Activated gamma-delta T cell treated with anti-CD3 and anti-CD28 coated beads, Interleukin-2, amount 50 U/mL, for 16 hours (primary cell): ENCODE data around the gene CHTF18.

Source experiments
- DNase-seq: peaks from one replicate; pipeline ENCODE4 v3.0.0-alpha.2; 2020; ENCODE audit warnings: low read depth

CHTF18 gene

DNA sequence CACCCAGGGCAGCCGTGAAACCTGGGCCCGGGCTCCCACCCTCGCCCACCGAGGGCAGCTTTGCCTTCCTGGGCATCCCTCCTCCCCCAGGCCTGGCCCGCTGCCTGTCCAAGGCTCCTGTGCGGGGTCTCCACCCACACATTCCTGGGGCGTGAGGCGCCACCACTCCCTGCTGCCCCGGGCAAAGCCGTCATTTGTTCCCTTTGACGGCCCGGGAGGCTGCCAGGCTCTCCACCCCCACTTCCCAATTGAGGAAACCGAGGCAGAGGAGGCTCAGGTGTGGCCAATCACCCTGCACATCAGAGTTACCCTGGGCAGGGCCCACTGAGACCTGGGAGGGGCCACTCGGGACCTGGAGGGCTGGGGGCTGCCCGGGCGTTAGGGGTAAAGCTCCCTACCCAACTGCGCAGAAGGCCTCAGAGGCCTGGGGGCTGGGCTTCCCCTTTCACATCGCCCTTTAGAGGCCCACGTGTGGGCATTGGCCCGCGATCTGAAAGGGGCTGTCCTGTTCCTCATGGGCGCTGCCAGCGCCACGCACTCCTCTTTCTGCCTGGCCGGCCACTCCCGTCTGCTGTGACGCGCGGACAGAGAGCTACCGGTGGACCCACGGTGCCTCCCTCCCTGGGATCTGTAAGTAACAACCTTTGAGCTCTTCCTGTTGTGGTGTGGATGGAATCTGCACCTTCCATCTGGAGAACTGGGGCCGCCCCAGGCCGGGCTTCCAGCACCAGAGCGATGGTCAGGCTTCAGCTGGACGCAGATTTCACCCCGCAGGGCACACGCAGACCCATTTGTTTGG lies 27.7 kb upstream of the CHTF18 start, which contains the start of gene MSLN:
MSLN (plus strand) TSS at position 190 of the 799 bp plus-strand sequence. CDS start 1,947 bp downstream, outside the sequence.
- no peak for DNase-seq

DNA sequence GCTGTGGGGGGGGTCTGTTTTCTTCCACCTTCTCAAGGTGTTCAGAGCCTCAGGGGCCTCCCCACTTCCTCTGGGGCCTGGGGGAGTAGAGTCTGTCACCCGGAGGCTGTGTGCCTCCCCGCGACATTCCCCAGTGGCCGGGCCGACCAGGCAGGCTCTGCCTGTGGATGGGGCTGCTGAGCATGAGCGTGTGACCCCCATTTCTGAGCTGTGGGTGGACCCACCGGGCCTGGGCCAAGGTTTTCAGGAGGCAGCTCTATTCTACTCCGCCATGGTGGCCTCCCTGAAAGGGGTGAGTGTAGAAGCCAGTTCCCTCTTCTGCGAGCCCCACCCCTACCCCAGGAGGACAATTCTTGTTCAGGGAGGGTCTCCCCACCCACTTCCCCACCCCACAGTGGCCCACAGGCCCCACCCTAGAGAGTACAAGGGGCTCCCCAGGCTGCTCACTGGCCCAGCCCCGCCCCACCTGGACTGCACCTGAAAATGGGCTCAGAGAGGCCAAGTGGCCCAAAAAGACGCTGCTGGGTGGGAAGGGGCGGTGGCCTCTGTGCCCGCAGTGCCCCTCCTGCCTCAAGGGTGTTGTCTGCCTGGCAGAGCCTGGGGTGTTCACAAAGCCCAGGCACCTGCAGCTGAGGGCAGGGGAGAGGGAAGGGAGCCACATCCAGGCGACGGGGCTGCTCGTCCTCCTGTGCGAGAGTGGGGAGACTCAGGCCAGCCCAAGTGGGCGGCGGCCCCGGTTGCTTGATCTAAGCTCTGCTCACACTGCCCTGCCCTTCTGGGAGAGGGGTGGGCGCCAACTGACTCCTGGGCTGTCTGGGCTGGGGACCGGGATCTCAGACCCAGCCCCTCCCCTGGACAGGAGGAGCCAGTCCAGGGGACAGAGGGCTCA lies 26.6 kb upstream of the CHTF18 start:
- DNase-seq = no peak

DNA sequence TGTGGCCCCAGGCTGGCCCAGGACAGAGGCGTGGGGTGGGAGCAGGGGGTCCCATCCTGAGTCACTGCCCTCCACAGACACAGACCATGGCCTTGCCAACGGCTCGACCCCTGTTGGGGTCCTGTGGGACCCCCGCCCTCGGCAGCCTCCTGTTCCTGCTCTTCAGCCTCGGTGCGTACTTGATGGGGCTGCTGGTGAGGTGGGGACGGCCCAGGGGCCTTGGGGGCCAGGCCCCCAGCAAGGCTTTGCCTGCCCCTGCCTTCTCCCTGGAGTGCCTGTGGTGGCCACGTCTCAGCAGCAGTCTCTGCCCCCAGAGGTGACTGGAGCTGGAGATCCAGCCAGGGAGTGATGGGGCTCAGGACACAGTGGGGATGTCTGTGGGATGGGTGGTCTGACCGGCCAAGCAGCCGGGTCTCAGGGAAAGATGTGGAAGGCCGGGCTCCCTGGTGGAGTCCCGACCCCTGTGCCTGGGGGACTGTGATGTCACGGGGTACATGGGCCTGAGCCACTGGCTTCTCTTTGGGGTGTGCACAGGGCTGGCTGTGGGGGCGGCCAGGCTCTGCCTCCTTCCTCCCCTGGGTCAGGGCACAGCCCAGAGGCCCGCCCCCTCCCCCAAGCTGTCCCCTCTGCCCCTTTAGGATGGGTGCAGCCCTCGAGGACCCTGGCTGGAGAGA lies 25.7 kb upstream of the CHTF18 start:
- DNase-seq = no peak

DNA sequence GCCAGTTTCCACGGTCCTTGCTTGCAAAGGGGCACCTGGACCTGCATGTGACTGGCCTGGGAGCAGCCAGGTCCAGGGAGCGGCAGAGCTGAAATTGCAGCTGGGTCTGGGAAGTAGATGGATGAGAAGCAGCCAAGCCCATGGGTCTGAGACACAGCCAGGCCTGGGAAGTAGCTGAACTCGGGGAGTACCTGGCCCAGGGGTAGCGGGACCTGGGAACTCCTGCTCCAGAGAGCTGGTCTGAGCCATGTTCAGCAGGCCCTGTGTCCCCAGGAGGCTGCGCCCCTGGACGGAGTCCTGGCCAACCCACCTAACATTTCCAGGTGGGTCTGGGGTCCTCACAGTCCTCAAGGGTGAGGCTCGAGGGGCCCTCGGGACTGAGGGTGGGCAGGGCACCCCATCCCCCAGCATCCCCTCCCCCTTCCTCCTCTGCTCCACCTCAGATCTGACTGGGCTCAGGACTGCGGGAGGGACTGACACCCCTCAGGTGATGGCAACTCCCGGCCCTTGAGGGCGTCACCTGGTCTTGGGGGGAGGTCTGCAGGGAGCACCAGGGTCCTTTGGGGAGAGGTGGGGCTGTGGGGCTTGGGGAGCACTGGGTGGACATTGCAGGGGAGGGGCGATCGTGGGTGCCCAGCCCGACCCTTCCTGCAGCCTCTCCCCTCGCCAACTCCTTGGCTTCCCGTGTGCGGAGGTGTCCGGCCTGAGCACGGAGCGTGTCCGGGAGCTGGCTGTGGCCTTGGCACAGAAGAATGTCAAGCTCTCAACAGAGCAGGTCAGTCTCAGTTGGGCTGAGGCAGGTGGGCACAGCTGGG lies 24.8 kb upstream of the CHTF18 start:
- DNase-seq = no peak

DNA sequence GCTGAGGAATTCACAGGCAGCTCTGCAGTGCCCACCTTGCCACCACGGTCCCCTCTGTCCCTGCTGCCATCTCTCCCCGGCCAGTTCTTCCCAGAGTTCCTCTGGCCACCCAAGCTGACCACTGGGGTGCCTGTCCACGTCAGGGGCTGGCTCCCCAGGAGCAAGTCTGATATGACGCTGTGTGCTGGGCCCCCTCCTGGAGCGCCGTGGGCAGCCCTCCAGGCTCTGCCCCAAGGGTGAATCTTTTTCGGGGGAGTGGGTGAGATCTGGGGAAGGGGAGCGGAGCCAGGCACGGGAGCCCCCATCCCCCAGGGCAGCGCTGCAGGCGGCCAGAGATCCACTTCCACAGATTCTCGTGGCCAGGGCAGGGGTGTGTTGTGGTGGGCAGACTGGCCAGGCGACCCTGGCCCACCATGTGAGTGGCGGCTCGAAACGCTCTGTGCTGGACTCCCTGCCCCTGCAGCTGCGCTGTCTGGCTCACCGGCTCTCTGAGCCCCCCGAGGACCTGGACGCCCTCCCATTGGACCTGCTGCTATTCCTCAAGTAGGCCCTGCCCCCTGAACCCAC lies 24.2 kb upstream of the CHTF18 start:
- no peak for DNase-seq

- no peak for DNase-seq
Observed at GRCh38 chr16:764848-765487, 23.5 kb upstream of the CHTF18 start.

DNA sequence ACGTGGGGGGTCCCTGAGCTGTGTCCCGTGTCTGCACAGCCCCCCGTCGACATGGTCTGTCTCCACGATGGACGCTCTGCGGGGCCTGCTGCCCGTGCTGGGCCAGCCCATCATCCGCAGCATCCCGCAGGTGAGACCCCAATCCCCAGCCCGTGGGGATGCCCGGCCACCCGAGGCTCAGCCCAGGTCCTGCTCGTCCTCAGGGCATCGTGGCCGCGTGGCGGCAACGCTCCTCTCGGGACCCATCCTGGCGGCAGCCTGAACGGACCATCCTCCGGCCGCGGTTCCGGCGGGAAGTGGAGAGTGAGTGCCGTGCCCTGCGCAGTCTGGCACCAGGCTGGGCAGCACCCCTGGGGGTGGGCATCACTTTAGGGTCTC lies 22.9 kb upstream of the CHTF18 start:
- no peak for DNase-seq

- DNase-seq = no peak
Observed at GRCh38 chr16:766008-766819, 22.2 kb upstream of the CHTF18 start.

- DNase-seq = no peak
Observed at GRCh38 chr16:766820-767640, 21.4 kb upstream of the CHTF18 start.

DNA sequence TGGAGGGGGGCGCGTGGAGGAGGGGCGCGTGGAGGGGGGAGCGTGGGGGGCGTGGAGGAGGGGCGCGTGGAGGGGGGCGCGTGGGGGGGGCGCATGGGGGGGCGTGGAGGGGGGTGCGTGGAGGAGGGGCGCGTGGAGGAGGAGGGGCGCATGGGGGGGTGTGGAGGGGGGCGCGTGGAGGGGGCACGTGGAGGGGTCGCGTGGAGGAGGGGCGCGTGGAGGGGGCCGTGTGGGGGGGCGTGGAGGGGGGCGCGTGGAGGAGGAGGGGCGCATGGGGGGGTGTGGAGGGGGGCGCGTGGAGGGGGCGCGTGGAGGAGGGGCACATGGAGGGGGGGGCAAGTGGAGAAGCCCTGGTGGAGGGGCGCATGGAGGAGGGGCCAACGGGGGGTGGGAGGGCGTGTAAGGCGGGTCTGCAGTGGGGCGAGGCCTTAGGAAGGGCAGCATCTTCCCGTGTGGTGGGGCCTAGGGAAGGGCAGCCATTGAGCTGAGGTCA lies 20.6 kb upstream of the CHTF18 start:
- no peak for DNase-seq

DNA sequence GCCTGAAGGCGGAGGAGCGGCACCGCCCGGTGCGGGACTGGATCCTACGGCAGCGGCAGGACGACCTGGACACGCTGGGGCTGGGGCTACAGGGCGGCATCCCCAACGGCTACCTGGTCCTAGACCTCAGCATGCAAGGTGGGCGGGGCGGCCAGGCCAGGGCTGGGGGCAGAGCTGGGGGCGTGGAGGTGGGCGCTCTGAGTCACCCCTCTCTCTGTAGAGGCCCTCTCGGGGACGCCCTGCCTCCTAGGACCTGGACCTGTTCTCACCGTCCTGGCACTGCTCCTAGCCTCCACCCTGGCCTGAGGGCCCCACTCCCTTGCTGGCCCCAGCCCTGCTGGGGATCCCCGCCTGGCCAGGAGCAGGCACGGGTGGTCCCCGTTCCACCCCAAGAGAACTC lies 20.0 kb upstream of the CHTF18 start:
- no peak for DNase-seq

- DNase-seq = no peak
Observed at GRCh38 chr16:769184-769784, 19.1 kb upstream of the CHTF18 start.

GRCh38 chr16:769934-770333 lies 18.5 kb upstream of the CHTF18 start:
- DNase-seq = no peak

GRCh38 chr16:770411-770810 lies 18.0 kb upstream of the CHTF18 start:
- DNase-seq = no peak

DNA sequence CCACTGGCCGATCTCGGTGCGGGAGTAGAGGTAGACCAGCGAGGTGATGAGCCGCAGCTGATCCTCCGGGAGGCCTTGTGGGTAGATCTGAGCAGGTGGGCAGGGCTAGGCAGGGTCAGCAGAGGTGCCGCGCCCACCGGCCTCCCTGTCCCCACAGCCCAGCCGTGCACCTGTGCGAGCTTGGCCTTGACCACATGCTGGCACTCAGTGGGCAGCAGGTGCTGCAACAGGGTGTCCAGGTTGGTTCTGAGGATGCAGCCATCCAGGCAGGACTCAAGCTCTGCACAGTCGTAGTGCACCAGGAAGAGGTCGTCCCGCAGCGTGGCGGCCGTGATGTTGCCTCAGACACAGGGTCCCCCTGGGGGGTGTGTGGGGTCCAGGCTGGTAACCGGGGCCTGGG lies 15.5 kb upstream of the CHTF18 start:
- no peak for DNase-seq

- no peak for DNase-seq
Observed at GRCh38 chr16:774086-775001, 14.1 kb upstream of the CHTF18 start.

GRCh38 chr16:775236-775796 lies 13.1 kb upstream of the CHTF18 start:
- no peak for DNase-seq
